Activated CD8-positive, alpha-beta T cell treated with anti-CD3 and anti-CD28 coated beads for 36 hours (primary cell): ENCODE results near the gene PLEKHF1. TPM values are rescaled to one million over a fixed set of nuclear protein-coding genes. Genes with fewer than 3 reads are reported as not detected.
A peak's percentile ranks its signal among the peaks of the same experiment; 100 is the strongest.

ENCODE experiments used
- ATAC-seq: fragments of 200-7000 bp; cut with Tn5 transposase; one replicate; pipeline ENCODE4 v1.10.0; 2021; ENCODE audit warnings: mild to moderate bottlenecking, moderate library complexity
- CTCF ChIA-PET: fragments of 350-600 bp; sonication (Branson Sonifier 250); formaldehyde crosslinking; loops from one replicate; lab custom pipeline; 2021; ENCODE audit warnings: antibody characterized with exemption; lab: Charles Lee
- POLR2A ChIA-PET: fragments of 350-600 bp; sonication (Branson Sonifier 250); formaldehyde crosslinking; loops from one replicate; lab custom pipeline; 2021; ENCODE audit warnings: antibody characterized with exemption; lab: Charles Lee
- DNase-seq: peaks from one replicate; pipeline ENCODE4 v3.0.0-alpha.2; 2020
- H3K27ac Mint-ChIP-seq: one replicate; pipeline ENCODE4 v1.8.0; 2021; ENCODE audit warnings: mild to moderate bottlenecking, mixed read lengths
- H3K27me3 Mint-ChIP-seq: one replicate; pipeline ENCODE4 v1.8.0; 2021; ENCODE audit warnings: mixed read lengths
- H3K36me3 Mint-ChIP-seq: one replicate; pipeline ENCODE4 v1.8.0; 2021; ENCODE audit warnings: low read depth, mixed read lengths
- H3K4me1 Mint-ChIP-seq: one replicate; pipeline ENCODE4 v1.8.0; 2021; ENCODE audit warnings: low read depth, mixed read lengths
- H3K4me3 Mint-ChIP-seq: one replicate; pipeline ENCODE4 v1.8.0; 2021; ENCODE audit warnings: mild to moderate bottlenecking, moderate library complexity, mixed read lengths
- H3K9me3 Mint-ChIP-seq: one replicate; pipeline ENCODE4 v1.8.0; 2021; ENCODE audit warnings: mixed read lengths
- CTCF ChIP-seq: fragments of 200-600 bp; IDR thresholded peaks from one replicate; pipeline ENCODE4 v1.8.0; 2022; ENCODE audit warnings: antibody characterized with exemption, mild to moderate bottlenecking
- intact Hi-C: fragments of 100-400 bp; cut with micrococcal nuclease; formaldehyde crosslinking; loops from one replicate; pipeline ENCODE4 v1.10.0; 2022
- total RNA-seq, 2 experiments: library from RNA; stranded (reverse); gene quantifications; one replicate each; pipeline ENCODE4 v1.2.3, GENCODE V29; 2021

The PLEKHF1 gene
- total RNA-seq, 2 experiments from 2014 or later: 30.4 to 31.7 TPM

DNA sequence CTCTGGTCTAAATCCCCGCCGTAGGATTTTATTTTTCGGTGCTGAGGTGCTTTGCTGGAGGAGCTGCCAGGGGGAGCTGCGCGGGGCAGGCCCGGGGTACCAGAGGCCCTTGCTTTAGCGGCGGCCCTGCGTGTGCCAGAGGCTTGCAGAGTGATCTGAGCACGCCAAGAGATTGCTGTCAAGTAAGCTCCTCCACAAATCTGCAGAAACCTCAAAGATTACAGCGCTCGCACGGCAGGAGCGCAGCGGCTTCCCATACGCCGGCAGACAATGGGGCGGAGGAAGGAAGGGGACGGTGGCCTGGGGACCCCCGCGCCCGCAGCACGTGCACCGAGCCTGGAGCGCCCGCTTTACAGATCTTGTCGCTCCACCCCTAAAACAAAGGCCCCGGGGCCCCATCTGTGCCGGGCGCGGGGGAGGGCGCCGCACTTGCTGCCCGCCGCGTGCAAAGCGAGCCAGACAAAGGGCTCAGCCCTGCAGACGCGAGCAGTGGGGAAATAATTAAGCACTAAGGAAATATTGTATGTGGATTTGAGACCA lies 58.9 kb downstream of the PLEKHF1 start:
- peaks cover 15% of the 10 kb centered on the region for H3K4me1 Mint-ChIP-seq
- ChIA-PET POLR2A (interaction anchor here (1.2 kb wide), 1 partner anchor 114 kb away, joined by 4 read pairs; no protein-coding TSS in a partner anchor), CTCF (interaction anchor here (1.0 to 2.5 kb wide), 5 partner anchors 8 to 149 kb away, joined by 3 to 15 read pairs (median 4); partner anchors contain the start of gene C19orf12)
- H3K27ac Mint-ChIP-seq: peak overlapping the region; percentile 6
- ATAC-seq (peak; percentile 80), DNase-seq (peak; percentile 69)
- H3K36me3 Mint-ChIP-seq: no peaks in the 10 kb centered on the region
- H3K4me3 Mint-ChIP-seq: peak overlapping the region; percentile 62
- H3K27me3 Mint-ChIP-seq: peaks cover 3% of the 10 kb centered on the region
- H3K9me3 Mint-ChIP-seq: no peaks in the 10 kb centered on the region
- intact Hi-C loops: no loop called here
- no peak for TF ChIP-seq CTCF

DNA sequence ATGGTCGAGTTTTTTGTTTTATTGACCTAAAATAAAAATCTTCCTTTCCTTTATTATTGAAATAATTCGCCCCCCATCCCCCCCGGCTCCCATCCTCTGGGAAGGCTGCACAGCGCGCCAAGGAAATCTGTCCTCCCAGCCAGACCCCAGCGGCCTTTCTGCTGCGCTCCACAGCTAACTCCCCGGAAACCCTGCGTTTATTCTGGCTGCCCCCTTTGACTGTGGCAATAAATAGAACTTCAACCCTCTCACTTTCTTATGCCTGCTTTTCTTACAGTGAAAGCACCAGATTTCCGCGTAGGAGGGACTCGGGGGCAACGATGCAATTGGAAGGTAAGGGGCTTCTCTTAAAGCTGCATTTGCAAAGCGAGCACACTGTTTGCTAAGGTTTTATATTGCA lies 59.5 kb downstream of the PLEKHF1 start:
- Mint-ChIP-seq H3K9me3 (no peaks in the 10 kb centered on the region), H3K4me3 (no peak overlapping the region), H3K27me3 (peaks cover 3% of the 10 kb centered on the region), H3K27ac (no peak overlapping the region), H3K36me3 (no peaks in the 10 kb centered on the region), H3K4me1 (peaks cover 15% of the 10 kb centered on the region)
- POLR2A ChIA-PET: interaction anchor here (0.7 to 1.2 kb wide), 3 partner anchors 115 to 217 kb away, joined by 3 to 4 read pairs (median 3); partner anchors contain the start of gene URI1
- CTCF ChIA-PET: interaction anchor here (1.0 to 2.5 kb wide), 6 partner anchors 9 to 148 kb away, joined by 3 to 15 read pairs (median 4); partner anchors contain the start of gene C19orf12
- no peak for ATAC-seq
- TF ChIP-seq CTCF: no peak
- DNase-seq: no peak
- intact Hi-C loops: no loop called here

Other genes with a start within 250 kb of the PLEKHF1 start
- not detected for gene VSTM2B, start 139.5 kb upstream of the PLEKHF1 start, total RNA-seq
- 10 to 100 TPM; 84.7 to 89.5 TPM for gene POP4, start 59.2 kb upstream of the PLEKHF1 start, total RNA-seq
- 10 to 100 TPM; 33.3 to 36.6 TPM for gene C19orf12, start 49.8 kb downstream of the PLEKHF1 start, total RNA-seq
- gene CCNE1, start 146.5 kb downstream of the PLEKHF1 start, total RNA-seq: 10 to 100 TPM; 24.5 to 25.7 TPM